Measurements from ENCODE around the gene CXCL17.

GRCh38 chr19:42426643-42427042 lies 16.1 kb downstream of the CXCL17 start:
- TF ChIP-seq POLR2AphosphoS5 (IDR thresholded peaks at IDR 0.05; ENCODE audit: insufficient read depth in 1 of 2, low read depth in 1 of 2): no peak
- TF ChIP-seq, protein P1, sequence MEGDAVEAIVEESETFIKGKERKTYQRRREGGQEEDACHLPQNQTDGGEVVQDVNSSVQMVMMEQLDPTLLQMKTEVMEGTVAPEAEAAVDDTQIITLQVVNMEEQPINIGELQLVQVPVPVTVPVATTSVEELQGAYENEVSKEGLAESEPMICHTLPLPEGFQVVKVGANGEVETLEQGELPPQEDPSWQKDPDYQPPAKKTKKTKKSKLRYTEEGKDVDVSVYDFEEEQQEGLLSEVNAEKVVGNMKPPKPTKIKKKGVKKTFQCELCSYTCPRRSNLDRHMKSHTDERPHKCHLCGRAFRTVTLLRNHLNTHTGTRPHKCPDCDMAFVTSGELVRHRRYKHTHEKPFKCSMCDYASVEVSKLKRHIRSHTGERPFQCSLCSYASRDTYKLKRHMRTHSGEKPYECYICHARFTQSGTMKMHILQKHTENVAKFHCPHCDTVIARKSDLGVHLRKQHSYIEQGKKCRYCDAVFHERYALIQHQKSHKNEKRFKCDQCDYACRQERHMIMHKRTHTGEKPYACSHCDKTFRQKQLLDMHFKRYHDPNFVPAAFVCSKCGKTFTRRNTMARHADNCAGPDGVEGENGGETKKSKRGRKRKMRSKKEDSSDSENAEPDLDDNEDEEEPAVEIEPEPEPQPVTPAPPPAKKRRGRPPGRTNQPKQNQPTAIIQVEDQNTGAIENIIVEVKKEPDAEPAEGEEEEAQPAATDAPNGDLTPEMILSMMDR (IDR thresholded peaks at IDR 0.05): no peak

Data from vagina (tissue), 2 donors.